ENCODE data around the gene DLGAP4.

The DLGAP4 gene

DNA sequence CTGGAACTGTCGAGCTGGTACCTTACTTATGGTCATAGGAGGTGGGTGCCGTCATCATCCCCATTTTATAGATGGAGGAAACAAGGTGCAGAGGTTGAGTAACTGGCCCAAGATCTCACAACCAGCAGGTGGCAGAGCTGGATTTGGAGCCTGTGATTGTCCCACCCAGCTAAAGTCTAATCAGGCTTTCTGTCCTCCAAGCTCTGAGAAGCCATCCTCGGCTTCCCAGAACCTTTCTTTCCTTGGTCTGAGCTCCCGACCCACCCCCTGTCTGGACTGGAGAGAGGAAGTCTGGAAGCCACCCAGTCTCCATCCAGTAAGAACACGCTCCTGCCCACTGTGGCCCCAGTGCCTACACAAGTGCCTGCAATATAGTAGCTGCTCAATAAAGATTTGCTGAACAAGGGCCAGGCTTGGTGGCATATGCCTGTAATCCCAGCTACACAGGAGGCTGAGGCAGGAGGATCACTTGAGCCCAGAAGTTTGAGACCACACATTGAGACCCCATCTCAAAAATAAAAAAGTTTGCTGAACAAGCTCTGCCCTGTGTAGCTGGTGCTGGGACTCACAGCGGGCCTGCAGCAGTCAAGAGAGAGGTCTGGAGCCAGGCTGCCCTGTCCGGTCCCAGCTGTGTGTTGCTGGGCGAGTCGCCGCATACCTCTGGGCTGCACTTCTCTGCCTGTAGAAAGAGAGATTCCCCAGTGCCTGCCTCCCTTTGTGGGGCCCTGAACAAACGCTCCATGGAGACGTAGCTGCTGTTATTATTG lies 32.5 kb upstream of the DLGAP4 start:
- Histone ChIP-seq H3K27ac (no peak overlapping the region), H3K4me3 (no peak overlapping the region)

GRCh38 chr20:36274181-36274841 lies 31.8 kb upstream of the DLGAP4 start:
- Histone ChIP-seq H3K27ac (no peak overlapping the region), H3K4me3 (no peak overlapping the region)

GRCh38 chr20:36275011-36275410 lies 31.1 kb upstream of the DLGAP4 start:
- Histone ChIP-seq H3K4me3 (no peak overlapping the region), H3K27ac (no peak overlapping the region)

GRCh38 chr20:36275441-36276189 lies 30.5 kb upstream of the DLGAP4 start:
- H3K4me3 ChIP-seq = no peak overlapping the region
- no peak overlapping the region for H3K27ac ChIP-seq

- no peak overlapping the region for H3K4me3 ChIP-seq
- H3K27ac ChIP-seq = no peak overlapping the region
Measured at GRCh38 chr20:36277546-36277945, 28.6 kb upstream of the DLGAP4 start.

GRCh38 chr20:36279362-36279761 lies 26.8 kb upstream of the DLGAP4 start:
- Histone ChIP-seq H3K4me3 (no peak overlapping the region), H3K27ac (no peak overlapping the region)

GRCh38 chr20:36279776-36280175 lies 26.4 kb upstream of the DLGAP4 start:
- H3K4me3 ChIP-seq = no peak overlapping the region
- H3K27ac ChIP-seq = no peak overlapping the region

GRCh38 chr20:36281785-36282380 lies 24.3 kb upstream of the DLGAP4 start:
- H3K27ac ChIP-seq = no peak overlapping the region
- H3K4me3 ChIP-seq = no peak overlapping the region

DNA sequence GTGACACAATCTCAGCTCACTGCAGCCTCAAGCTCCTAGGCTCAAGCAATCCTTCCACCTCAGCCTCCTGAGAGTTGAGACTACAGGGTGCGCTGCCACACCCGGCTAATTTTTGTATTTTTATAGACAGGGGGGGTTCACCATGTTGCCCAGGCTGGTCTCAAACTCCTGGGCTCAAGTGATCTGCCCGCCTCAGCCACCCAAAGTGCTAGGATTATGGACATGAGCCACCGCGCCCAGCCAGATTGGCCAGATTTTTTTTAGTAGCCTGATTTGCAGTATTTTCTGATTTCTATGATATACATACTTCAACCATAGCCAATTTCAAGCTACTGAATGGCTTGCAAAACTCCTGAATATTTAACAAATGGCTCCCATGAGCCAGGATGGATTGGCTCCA lies 21.4 kb upstream of the DLGAP4 start:
- Histone ChIP-seq H3K4me3 (no peak overlapping the region), H3K27ac (no peak overlapping the region)

DNA sequence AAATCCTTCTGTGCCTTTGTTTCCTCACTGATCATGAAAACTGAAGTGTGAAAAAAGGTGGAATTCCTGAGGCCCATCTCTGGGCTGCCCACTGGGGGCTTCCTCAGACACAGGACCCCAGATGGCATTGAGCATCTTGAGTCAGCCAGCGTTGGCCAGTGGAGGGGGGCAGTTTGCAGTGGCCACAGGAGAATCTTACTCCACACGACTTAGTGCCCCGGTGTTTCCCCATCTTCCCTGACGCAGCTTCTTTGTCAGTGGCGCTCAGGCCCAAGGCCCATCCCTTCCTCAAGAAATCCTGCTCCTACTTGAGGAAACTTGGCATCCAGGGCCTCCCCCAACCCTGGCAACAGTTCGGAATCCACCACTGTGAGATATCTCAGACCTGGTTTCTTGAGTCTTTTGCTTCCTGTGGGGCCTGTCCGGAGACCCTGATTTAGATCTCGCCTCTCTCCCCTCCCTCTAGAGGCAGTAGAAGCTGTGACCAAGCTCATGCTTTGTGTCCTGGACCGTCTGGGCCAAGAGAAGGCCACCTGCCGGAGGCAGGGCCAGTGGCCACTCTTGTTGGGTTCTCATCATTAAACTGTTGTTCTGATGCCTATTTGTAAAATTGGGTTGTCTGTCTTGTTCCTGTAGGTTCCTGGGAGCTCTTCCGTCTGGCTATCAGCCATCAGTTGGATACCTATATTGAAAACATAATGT lies 20.2 kb upstream of the DLGAP4 start:
- Histone ChIP-seq H3K4me3 (no peak overlapping the region), H3K27ac (no peak overlapping the region)

GRCh38 chr20:36297656-36298055 lies 8.5 kb upstream of the DLGAP4 start:
- no peak overlapping the region for H3K4me3 ChIP-seq
- no peak overlapping the region for H3K27ac ChIP-seq

GRCh38 chr20:36298061-36298460 lies 8.1 kb upstream of the DLGAP4 start:
- Histone ChIP-seq H3K27ac (no peak overlapping the region), H3K4me3 (no peak overlapping the region)

- Histone ChIP-seq H3K4me3 (no peak overlapping the region), H3K27ac (no peak overlapping the region)
Measured at GRCh38 chr20:36298795-36299339, 7.3 kb upstream of the DLGAP4 start.

DNA sequence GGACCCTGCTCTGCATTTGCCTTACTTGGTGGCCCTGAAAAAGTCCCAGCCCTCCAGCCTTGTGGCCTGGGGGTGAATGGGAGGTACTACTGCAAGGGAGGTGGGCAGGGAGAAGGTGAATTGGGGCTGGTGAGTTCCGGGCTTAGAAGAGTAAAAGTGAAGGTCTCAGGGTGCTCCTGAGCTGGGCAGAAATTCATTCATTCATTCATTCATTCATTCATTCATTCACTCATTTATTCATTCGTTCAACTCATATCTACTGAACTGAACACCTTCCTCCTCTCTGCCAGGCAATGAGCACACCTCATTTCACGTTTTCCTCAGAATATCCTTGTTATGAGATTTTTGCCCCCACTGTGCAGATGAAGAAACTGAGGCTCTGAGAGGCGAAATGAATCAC lies 6.7 kb upstream of the DLGAP4 start:
- H3K4me3 ChIP-seq = no peak overlapping the region

GRCh38 chr20:36301359-36302119 lies 4.6 kb upstream of the DLGAP4 start:
- H3K27ac ChIP-seq = no peak overlapping the region
- H3K4me3 ChIP-seq = no peak overlapping the region

More for the DNA sequence above, 6.7 kb upstream of the DLGAP4 start:
- H3K27ac ChIP-seq = no peak overlapping the region

DNA sequence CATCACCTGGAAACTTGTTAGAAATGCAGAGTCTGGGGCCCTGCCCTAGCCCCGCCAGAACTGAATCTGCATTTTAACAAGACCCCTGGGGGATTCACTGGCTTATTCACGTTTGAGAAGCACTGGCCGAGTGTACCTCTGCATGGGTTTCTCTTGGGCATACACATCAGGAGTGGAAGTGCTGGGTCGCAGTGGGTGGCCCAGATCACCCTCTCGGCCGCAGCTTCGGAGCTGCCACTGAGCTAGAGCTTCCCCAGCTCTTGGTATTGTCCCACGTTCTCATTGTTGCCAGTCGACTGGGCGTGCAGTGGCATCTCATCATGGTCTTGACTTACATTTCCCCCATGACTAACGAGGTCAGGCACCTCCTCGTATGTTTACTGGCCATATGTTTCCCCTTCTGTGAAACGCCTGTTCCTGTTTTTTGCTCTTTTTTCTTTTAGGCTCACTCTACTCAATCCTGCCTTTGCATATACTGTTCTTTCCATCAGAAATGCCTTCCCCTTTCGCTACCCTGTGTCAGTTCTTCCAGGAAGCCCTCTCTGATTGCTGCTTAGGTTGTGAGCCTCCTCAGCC lies 3.0 kb upstream of the DLGAP4 start:
- Histone ChIP-seq H3K27ac (no peak overlapping the region), H3K4me3 (no peak overlapping the region)

- H3K4me3 ChIP-seq = no peak overlapping the region
- no peak overlapping the region for H3K27ac ChIP-seq
Measured at GRCh38 chr20:36303831-36304230, 2.3 kb upstream of the DLGAP4 start.

DNA sequence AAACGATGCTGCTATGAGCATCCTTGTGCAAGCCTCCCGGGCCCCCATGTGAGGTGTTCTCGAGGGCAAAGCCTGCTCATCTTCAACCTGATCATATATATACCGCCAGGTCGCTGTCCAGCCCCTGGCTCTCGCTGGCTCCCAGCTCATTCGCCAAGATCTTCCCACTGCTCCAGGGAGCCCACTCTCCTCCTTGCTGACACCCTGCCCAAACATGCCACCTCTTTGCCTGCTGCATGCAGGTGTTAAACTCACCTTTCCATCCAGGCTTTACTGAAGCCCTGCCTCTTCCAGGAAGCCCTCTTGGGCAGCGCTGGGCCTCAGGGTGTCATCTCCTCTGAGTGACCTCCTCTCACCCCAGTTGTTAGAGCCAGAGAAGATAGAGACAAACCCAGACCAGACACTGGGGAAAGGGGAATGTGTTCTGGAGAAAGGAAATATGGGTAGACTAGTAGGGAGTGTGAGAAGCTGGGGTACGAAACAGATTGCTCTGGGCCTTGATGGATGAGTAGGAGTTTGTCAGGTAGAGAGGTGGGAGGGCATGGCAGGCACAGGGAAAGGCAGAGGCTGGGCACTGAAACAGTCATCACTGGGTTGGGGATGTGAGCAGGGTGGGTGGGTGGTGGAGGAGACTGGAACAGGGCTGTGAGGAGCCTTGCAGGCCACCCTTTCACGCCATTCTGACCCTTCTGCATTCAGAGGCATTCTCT lies 1.2 kb upstream of the DLGAP4 start:
- no peak overlapping the region for H3K4me3 ChIP-seq

More for the DNA sequence above, 1.2 kb upstream of the DLGAP4 start:
- no peak overlapping the region for H3K27ac ChIP-seq
